ENCODE data around the gene TOPORS. TPM values are rescaled to one million over a fixed set of nuclear protein-coding genes. Genes with fewer than 3 reads are reported as not detected.
A peak's percentile ranks its signal among the peaks of the same experiment; 100 is the strongest.
"Not testable (repeated sequence)": the region's sequence is repeated elsewhere in the genome, so short reads cannot be mapped to it uniquely, and the experiment has no call there.

Gene TOPORS
- polyA plus RNA-seq, 3 donors, result 5.9 to 12.9 (median 9.2) TPM

DNA sequence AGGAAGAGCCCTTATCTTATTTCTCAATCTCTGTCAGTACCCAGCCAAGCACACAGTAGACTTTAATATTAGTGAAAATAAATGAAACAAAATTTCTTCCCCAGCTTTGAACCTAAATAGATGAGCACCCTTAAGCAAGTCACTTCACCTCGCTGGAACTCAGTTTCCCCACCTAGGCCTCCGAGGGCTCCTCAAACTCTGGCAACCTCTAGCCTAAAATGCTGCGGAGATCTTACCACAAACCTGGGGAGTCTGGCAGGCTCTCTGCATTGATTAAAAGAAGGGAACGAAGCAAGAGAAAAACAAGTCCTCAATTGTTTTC is 26.7 kb downstream of the TOPORS start:
- Histone ChIP-seq H3K9ac (ENCODE audit: insufficient read depth, low read length, poor library complexity, severe bottlenecking) (peak overlapping the region; percentile 73), H3K9me3 (replicated peaks in 1 of 2; ENCODE audit: control insufficient read depth in 1 of 2, insufficient read depth in 1 of 2, low read length in 2 of 2) (no peaks in the 10 kb centered on the region), H3K27ac (ENCODE audit: low read depth in 1 of 2, low read length in 2 of 2) (peak overlapping the region; percentile 76 to 95), H3K36me3 (replicated peaks in 1 of 2; ENCODE audit: control insufficient read depth in 1 of 2, insufficient read depth in 2 of 2, low read length in 2 of 2) (no peaks in the 10 kb centered on the region), H3K79me2 (ENCODE audit: insufficient read depth, low read length) (peaks cover 37% of the 10 kb centered on the region), H4K20me1 (ENCODE audit: insufficient read depth, low read length) (peaks cover 36% of the 10 kb centered on the region), H3K4me3 (replicated peaks in 1 of 3; ENCODE audit: low read depth in 2 of 3, low read length in 3 of 3) (peak overlapping the region; percentile 81 to 98 (median 91)), H2AFZ (ENCODE audit: insufficient read depth, low read depth, low read length, poor library complexity, severe bottlenecking) (peak overlapping the region; percentile 98), H3K27me3 (ENCODE audit: control insufficient read depth in 2 of 2, insufficient read depth in 2 of 2, low read length in 2 of 2) (no peaks in the 10 kb centered on the region), H3K4me1 (ENCODE audit: control insufficient read depth in 1 of 2, insufficient read depth in 2 of 2, low read length in 2 of 2) (peaks cover 20 to 29% of the 10 kb centered on the region in 2 donors), H3K4me2 (replicated peaks; ENCODE audit: extremely low read depth, low read length, poor library complexity, severe bottlenecking) (peak overlapping the region; percentile 88)
- H3K27ac Mint-ChIP-seq, result peak overlapping the region; percentile 91 to 97 (median 95)
- peak overlapping the region; percentile 96 to 98 for H3K4me3 Mint-ChIP-seq
- H3K27me3 Mint-ChIP-seq (ENCODE audit: low read depth in 3 of 3), result peaks cover 0 to 3% (median 0%) of the 10 kb centered on the region in 3 donors
- H3K36me3 Mint-ChIP-seq, result peaks cover 10 to 16% of the 10 kb centered on the region in 2 donors
- TF ChIP-seq CTCF (IDR thresholded peaks at IDR 0.05), result no peak
- H3K9me3 Mint-ChIP-seq, result peaks cover 0 to 6% (median 2%) of the 10 kb centered on the region in 7 donors
- peak in 1 of 3 donors; percentile 4 for DNase-seq
- WGBS (ENCODE audit: insufficient coverage), result 0% methylated on average over 1 of the region's 4 CpGs
- intact Hi-C loops (cut with micrococcal nuclease), result loop anchor here in 1 of 2 donors (10.0 kb wide), 1 partner anchor 49 kb away; the partner anchor contains the start of gene NDUFB6
- peaks cover 42% of the 10 kb centered on the region for H3K4me1 Mint-ChIP-seq

DNA sequence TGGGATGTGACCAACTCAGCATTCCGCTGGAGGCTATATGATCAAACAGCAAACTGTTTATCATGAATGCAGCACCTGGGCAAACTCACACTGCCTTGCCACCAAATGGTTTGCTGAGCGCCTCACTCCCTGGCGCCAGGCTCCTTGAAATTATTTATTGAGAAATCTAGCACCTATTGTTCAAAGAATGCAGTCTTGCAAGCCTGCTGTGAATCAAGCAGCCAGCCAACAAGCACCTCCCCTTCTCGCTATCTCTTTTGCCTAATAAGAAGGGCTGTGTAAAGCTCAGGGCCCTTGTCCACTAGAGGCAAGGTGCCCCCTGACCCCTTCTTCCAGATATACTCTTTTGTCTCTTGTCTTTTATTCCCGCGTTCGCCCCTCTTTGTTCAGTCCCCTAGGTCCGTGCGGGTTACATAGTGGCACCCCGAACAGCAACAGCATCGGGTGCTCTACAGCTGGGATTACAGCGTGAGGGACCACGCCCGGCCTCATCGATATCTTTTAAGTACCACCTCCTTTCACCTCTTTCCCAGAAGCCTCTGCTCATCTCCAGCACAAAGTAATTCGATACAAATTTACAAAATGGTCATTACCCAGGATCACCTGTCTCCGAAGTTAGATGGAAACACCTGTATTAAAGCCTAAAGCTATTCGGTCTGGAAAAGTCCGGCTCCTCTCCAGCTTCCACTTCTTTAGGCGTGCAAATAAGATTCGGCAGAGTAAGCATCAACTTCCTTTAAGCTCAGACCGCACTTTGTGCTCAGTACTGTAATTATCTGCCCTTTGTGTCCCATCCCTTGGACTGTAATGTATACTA is 27.3 kb downstream of the TOPORS start:
- H3K27me3 Mint-ChIP-seq (ENCODE audit: low read depth in 3 of 3), result peaks cover 0 to 3% (median 0%) of the 10 kb centered on the region in 3 donors
- no peaks in the 10 kb centered on the region for H3K9me3 ChIP-seq (replicated peaks in 1 of 2; ENCODE audit: control insufficient read depth in 1 of 2, insufficient read depth in 1 of 2, low read length in 2 of 2)
- peak overlapping the region; percentile 88 for H3K4me2 ChIP-seq (replicated peaks; ENCODE audit: extremely low read depth, low read length, poor library complexity, severe bottlenecking)
- TF ChIP-seq CTCF (IDR thresholded peaks at IDR 0.05), result no peak
- peak overlapping the region; percentile 76 to 95 for H3K27ac ChIP-seq (ENCODE audit: low read depth in 1 of 2, low read length in 2 of 2)
- peak overlapping the region; percentile 96 to 98 for H3K4me3 Mint-ChIP-seq
- 33% methylated on average over 19 of the region's 22 CpGs for WGBS (ENCODE audit: insufficient coverage)
- no peaks in the 10 kb centered on the region for H3K36me3 ChIP-seq (replicated peaks in 1 of 2; ENCODE audit: control insufficient read depth in 1 of 2, insufficient read depth in 2 of 2, low read length in 2 of 2)
- peak overlapping the region; percentile 73 for H3K9ac ChIP-seq (ENCODE audit: insufficient read depth, low read length, poor library complexity, severe bottlenecking)
- H3K36me3 Mint-ChIP-seq, result peaks cover 10 to 17% of the 10 kb centered on the region in 2 donors
- peak overlapping the region; percentile 98 for H2AFZ ChIP-seq (ENCODE audit: insufficient read depth, low read depth, low read length, poor library complexity, severe bottlenecking)
- peaks cover 42% of the 10 kb centered on the region for H3K4me1 Mint-ChIP-seq
- H4K20me1 ChIP-seq (ENCODE audit: insufficient read depth, low read length), result peaks cover 42% of the 10 kb centered on the region
- peak overlapping the region; percentile 91 to 97 (median 95) for H3K27ac Mint-ChIP-seq
- H3K27me3 ChIP-seq (ENCODE audit: control insufficient read depth in 2 of 2, insufficient read depth in 2 of 2, low read length in 2 of 2), result no peaks in the 10 kb centered on the region
- H3K9me3 Mint-ChIP-seq, result peaks cover 0 to 6% (median 3%) of the 10 kb centered on the region in 7 donors
- peaks cover 20 to 29% of the 10 kb centered on the region in 2 donors for H3K4me1 ChIP-seq (ENCODE audit: control insufficient read depth in 1 of 2, insufficient read depth in 2 of 2, low read length in 2 of 2)
- peak; percentile 3 to 28 (median 27) for DNase-seq
- H3K79me2 ChIP-seq (ENCODE audit: insufficient read depth, low read length), result peaks cover 43% of the 10 kb centered on the region
- peak overlapping the region; percentile 81 to 98 (median 91) for H3K4me3 ChIP-seq (replicated peaks in 1 of 3; ENCODE audit: low read depth in 2 of 3, low read length in 3 of 3)
- intact Hi-C loops (cut with micrococcal nuclease), result loop anchor here in 1 of 2 donors (10.0 kb wide), 1 partner anchor 50 kb away; the partner anchor contains the start of gene NDUFB6

DNA sequence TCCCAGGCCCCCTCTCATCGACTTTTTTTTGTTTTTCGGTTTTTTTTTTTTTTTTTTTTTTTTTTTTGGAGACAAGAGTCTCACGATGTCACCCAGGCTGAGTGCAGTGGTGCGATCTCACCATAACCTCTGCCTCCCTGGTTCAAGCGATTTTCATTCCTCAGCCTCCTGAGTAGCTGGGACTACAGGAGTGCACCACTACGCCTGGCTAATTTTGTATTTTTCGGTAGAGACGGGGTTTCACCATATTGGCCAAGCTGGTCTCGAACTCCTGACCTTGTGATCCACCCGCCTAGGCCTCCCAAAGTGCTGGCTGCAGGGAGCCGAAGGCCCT is 27.9 kb downstream of the TOPORS start:
- H3K36me3 ChIP-seq (replicated peaks in 1 of 2; ENCODE audit: control insufficient read depth in 1 of 2, insufficient read depth in 2 of 2, low read length in 2 of 2); H3K9ac ChIP-seq (ENCODE audit: insufficient read depth, low read length, poor library complexity, severe bottlenecking); H3K27me3 Mint-ChIP-seq (ENCODE audit: low read depth in 3 of 3); H3K9me3 ChIP-seq (replicated peaks in 1 of 2; ENCODE audit: control insufficient read depth in 1 of 2, insufficient read depth in 1 of 2, low read length in 2 of 2); H3K27ac ChIP-seq (ENCODE audit: low read depth in 1 of 2, low read length in 2 of 2); H3K27me3 ChIP-seq (ENCODE audit: control insufficient read depth in 2 of 2, insufficient read depth in 2 of 2, low read length in 2 of 2); DNase-seq; H2AFZ ChIP-seq (ENCODE audit: insufficient read depth, low read depth, low read length, poor library complexity, severe bottlenecking); H3K9me3 Mint-ChIP-seq: not testable (repeated sequence)
- Mint-ChIP-seq H3K4me3 (peak overlapping the region; percentile 96 to 98), H3K27ac (peak overlapping the region in 2 of 7 donors; percentile 27 to 95), H3K4me1 (peaks cover 42% of the 10 kb centered on the region), H3K36me3 (peaks cover 10 to 17% of the 10 kb centered on the region in 2 donors)
- Histone ChIP-seq H3K4me3 (replicated peaks in 1 of 3; ENCODE audit: low read depth in 2 of 3, low read length in 3 of 3) (peak overlapping the region in 1 of 3 experiments; percentile 98), H4K20me1 (ENCODE audit: insufficient read depth, low read length) (peaks cover 46% of the 10 kb centered on the region), H3K4me1 (ENCODE audit: control insufficient read depth in 1 of 2, insufficient read depth in 2 of 2, low read length in 2 of 2) (peaks cover 20 to 29% of the 10 kb centered on the region in 2 donors), H3K79me2 (ENCODE audit: insufficient read depth, low read length) (peaks cover 45% of the 10 kb centered on the region), H3K4me2 (replicated peaks; ENCODE audit: extremely low read depth, low read length, poor library complexity, severe bottlenecking) (peak overlapping the region; percentile 88)
- WGBS (ENCODE audit: insufficient coverage), result 98% methylated on average over 11 of the region's 11 CpGs
- intact Hi-C loops (cut with micrococcal nuclease), result loop anchor here in 1 of 2 donors (10.0 kb wide), 1 partner anchor 50 kb away; the partner anchor contains the start of gene NDUFB6
